GM23248 (cell line): ENCODE data around the gene RPS6KA5. TPM values are rescaled to one million over a fixed set of nuclear protein-coding genes. Genes with fewer than 3 reads are reported as not detected.
"Not testable (repeated sequence)": the region's sequence is repeated elsewhere in the genome, so short reads cannot be mapped to it uniquely, and the experiment has no call there.

ENCODE experiments used
- DNase-seq: peaks from one replicate; pipeline ENCODE4 v3.0.0-alpha.2; 2015
- H2AFZ ChIP-seq: fragments of 200-600 bp; sonication (generic); 2 replicates; pipeline ENCODE4 v1.6.1; 2016; ENCODE audit warnings: antibody characterized with exemption
- H3F3A ChIP-seq: fragments of 200-600 bp; sonication (generic); 2 replicates; pipeline ENCODE4 v1.6.1; 2016; ENCODE audit warnings: mild to moderate bottlenecking, antibody characterized with exemption, mixed run types; ENCODE audit not compliant: insufficient read depth
- H3K27ac ChIP-seq: fragments of 200-600 bp; sonication (generic); 2 replicates; pipeline ENCODE4 v1.5.1; 2016; ENCODE audit warnings: mild to moderate bottlenecking
- H3K27me3 ChIP-seq: fragments of 200-600 bp; sonication (generic); replicated peaks from 2 replicates; pipeline ENCODE4 v1.6.1; 2016; ENCODE audit warnings: mild to moderate bottlenecking; ENCODE audit not compliant: insufficient read depth
- H3K36me3 ChIP-seq: fragments of 200-600 bp; sonication (generic); 2 replicates; pipeline ENCODE4 v1.6.1; 2016; ENCODE audit warnings: low read depth, mild to moderate bottlenecking
- H3K4me1 ChIP-seq: fragments of 200-600 bp; sonication (generic); 2 replicates; pipeline ENCODE4 v1.6.1; 2016; ENCODE audit warnings: mild to moderate bottlenecking; ENCODE audit not compliant: insufficient read depth
- H3K4me2 ChIP-seq: fragments of 200-600 bp; sonication (generic); one replicate; pipeline ENCODE4 v1.6.1; 2016; ENCODE audit warnings: mild to moderate bottlenecking; ENCODE audit not compliant: unreplicated experiment
- H3K4me3 ChIP-seq: fragments of 200-600 bp; sonication (generic); 2 replicates; pipeline ENCODE4 v1.5.1; 2016; ENCODE audit warnings: mild to moderate bottlenecking
- H3K79me2 ChIP-seq: fragments of 200-600 bp; sonication (generic); 2 replicates; pipeline ENCODE4 v1.6.1; 2016; ENCODE audit warnings: mild to moderate bottlenecking; ENCODE audit not compliant: insufficient read depth
- H3K9ac ChIP-seq: fragments of 200-600 bp; sonication (generic); 2 replicates; pipeline ENCODE4 v1.6.1; 2016; ENCODE audit warnings: mild to moderate bottlenecking
- H3K9me2 ChIP-seq: fragments of 200-600 bp; sonication (generic); 2 replicates; pipeline ENCODE4 v1.6.1; 2016; ENCODE audit warnings: mixed run types, mild to moderate bottlenecking, moderate library complexity; ENCODE audit not compliant: insufficient read depth
- H3K9me3 ChIP-seq: fragments of 200-600 bp; sonication (generic); one replicate; pipeline ENCODE4 v1.6.1; 2017; ENCODE audit warnings: low read depth
- H4K20me1 ChIP-seq: fragments of 200-600 bp; sonication (generic); 2 replicates; pipeline ENCODE4 v1.6.0; 2016; ENCODE audit not compliant: insufficient read depth
- EZH2 ChIP-seq: fragments of 200-600 bp; sonication (generic); IDR thresholded peaks from 2 replicates; pipeline ENCODE4 v1.6.1; 2018; ENCODE audit warnings: antibody characterized with exemption, mild to moderate bottlenecking; ENCODE audit not compliant: insufficient read depth, poor library complexity, severe bottlenecking
- EZH2phosphoT487 ChIP-seq: fragments of 200-600 bp; sonication (generic); IDR thresholded peaks from 2 replicates; pipeline ENCODE4 v1.6.1; 2018; ENCODE audit warnings: antibody characterized with exemption, moderate library complexity, mild to moderate bottlenecking, low read depth; ENCODE audit not compliant: insufficient read depth
- WGBS, 2 experiments: methylation state at CpG; one replicate each; pipeline ENCODE4 v1.1.6; 2015 to 2017; ENCODE audit warnings: low lambda C conversion rate in 2 of 2, low coverage in 1 of 2; ENCODE audit errors: missing lambda C conversion rate in 2 of 2; 5-methylcytosine and 5-hydroxymethylcytosine counted together
- in situ Hi-C: fragments of 300-500 bp; cut with MboI; formaldehyde crosslinking; loops from 2 replicates; pipeline ENCODE4 v1.15.0; 2020
- polyA plus RNA-seq: library from polyadenylated mRNA; unstranded; fragments of >200 nt; fragmentation: Nextera tagmentation; extraction: Ambion mirVana; gene quantifications from 2 replicates; pipeline ENCODE4 v1.2.1, GENCODE V29; 2016
- total RNA-seq: library from RNA; depleted of rRNA; stranded (reverse); fragments of >200 nt; shearing (Covaris generic); gene quantifications from 2 replicates; pipeline ENCODE4 v1.2.3, GENCODE V29; 2014

Gene RPS6KA5
- total and polyA plus RNA-seq, 2 experiments from 2014 or later, result 0.54 to 1.2 TPM

DNA sequence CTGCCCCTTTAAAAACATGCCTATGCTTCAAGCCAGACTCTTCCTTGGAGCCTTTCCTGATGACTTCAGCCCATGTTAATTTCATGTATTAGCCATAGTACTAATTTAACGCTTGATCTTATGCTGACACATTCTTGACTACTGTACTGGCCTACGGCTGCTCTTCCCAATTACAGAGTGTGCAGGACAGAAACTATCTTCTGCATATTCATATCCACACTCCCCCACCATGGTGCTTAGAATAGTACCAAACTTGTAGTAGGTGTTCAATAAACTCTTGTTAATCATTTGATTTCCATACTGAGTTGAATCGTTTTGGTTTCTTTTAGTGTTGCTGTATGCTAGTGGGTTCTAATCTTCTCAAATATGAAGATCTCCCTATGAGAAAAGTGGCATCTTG lies 31.6 kb upstream of the RPS6KA5 start:
- no peak for DNase-seq
- in situ Hi-C loops, result no loop called here

DNA sequence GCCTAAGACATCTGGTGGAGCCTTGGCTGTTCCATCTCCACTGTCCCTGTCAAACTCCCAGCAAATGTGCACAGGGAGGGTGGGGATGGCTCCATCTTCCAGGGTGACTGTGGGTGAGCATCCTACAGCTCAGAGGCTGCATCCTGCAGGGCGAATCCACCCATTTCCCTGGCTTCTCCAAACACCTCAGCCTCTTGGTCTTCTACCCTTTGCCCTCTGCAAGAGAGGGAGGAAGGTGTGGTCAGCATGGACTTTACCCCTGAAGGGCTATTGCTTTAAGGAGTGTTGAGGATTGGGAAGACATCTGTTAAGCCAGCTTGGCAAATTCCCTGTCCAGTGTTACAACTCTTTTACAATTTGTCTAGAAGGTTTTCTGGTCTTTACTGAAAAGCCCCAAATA lies 30.3 kb upstream of the RPS6KA5 start:
- Histone ChIP-seq H3F3A (no peaks in the 10 kb centered on the region), H3K27me3 (no peaks in the 10 kb centered on the region), H4K20me1 (no peaks in the 10 kb centered on the region), H3K4me2 (no peak overlapping the region), H3K79me2 (no peaks in the 10 kb centered on the region), H2AFZ (no peak overlapping the region), H3K36me3 (no peaks in the 10 kb centered on the region), H3K9me3 (no peaks in the 10 kb centered on the region), H3K27ac (no peak overlapping the region), H3K4me1 (no peaks in the 10 kb centered on the region), H3K9me2 (no peaks in the 10 kb centered on the region), H3K4me3 (no peak overlapping the region), H3K9ac (no peak overlapping the region)
- 11 to 46% methylated on average over 1 of the region's 1 CpG for WGBS, 2 experiments
- no peak for DNase-seq
- TF ChIP-seq EZH2phosphoT487 (no peak), EZH2 (no peak)
- in situ Hi-C loops, result no loop called here

More for the DNA sequence above, 31.6 kb upstream of the RPS6KA5 start:
- Histone ChIP-seq H3K27ac (no peak overlapping the region), H3F3A (no peaks in the 10 kb centered on the region), H3K9me2 (no peaks in the 10 kb centered on the region), H3K9ac (no peak overlapping the region), H3K27me3 (0 out of 2 replicates have a peak, but pooled peaks cover 2% of the 10 kb centered on the region), H2AFZ (no peak overlapping the region), H3K79me2 (no peaks in the 10 kb centered on the region), H3K4me1 (no peaks in the 10 kb centered on the region), H4K20me1 (no peaks in the 10 kb centered on the region), H3K4me2 (no peak overlapping the region), H3K36me3 (no peaks in the 10 kb centered on the region), H3K9me3 (no peaks in the 10 kb centered on the region), H3K4me3 (no peak overlapping the region)
- TF ChIP-seq EZH2 (no peak), EZH2phosphoT487 (no peak)
- WGBS, 2 experiments, result 44 to 50% methylated on average over 3 of the region's 3 CpGs

DNA sequence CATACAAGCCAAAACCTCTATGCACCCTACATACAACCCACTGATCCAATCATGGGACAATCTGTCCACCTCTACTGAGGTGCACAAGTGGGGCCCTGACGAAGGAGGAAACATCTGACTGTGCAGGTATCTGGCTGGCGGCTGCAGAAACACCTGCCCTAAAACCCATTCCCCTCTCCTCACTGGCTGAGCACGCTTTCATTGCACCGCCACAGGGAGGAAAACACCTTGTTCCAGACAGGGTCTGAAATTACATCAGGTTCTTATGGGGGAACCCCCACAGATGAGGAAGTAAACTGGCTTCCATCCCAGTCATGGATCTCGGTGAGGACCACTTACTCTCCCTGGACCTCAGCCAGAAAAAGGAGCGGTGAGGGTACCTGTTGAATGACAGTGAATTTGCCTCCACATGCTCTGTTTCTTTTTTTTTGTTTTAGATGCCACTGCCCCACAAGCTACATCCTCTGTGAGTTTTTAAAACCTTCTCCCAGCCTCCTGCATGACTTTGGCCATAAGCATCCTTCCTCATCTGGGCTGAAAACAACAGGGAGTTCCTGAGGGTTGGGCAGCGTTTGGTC lies 29.6 kb upstream of the RPS6KA5 start:
- H2AFZ ChIP-seq, result no peak overlapping the region
- H3K4me1 ChIP-seq, result no peaks in the 10 kb centered on the region
- H3K36me3 ChIP-seq, result no peaks in the 10 kb centered on the region
- no peaks in the 10 kb centered on the region for H3F3A ChIP-seq
- H3K4me3 ChIP-seq, result no peak overlapping the region
- H3K79me2 ChIP-seq, result no peaks in the 10 kb centered on the region
- TF ChIP-seq EZH2 (no peak), EZH2phosphoT487 (no peak)
- no peaks in the 10 kb centered on the region for H4K20me1 ChIP-seq
- H3K9me2 ChIP-seq, result no peaks in the 10 kb centered on the region
- H3K9ac ChIP-seq, result no peak overlapping the region
- H3K9me3 ChIP-seq, result no peaks in the 10 kb centered on the region
- WGBS, 2 experiments, result 59 to 65% methylated on average over 7 of the region's 7 CpGs
- no peak for DNase-seq
- H3K27ac ChIP-seq, result no peak overlapping the region
- in situ Hi-C loops, result no loop called here
- no peaks in the 10 kb centered on the region for H3K27me3 ChIP-seq
- H3K4me2 ChIP-seq, result no peak overlapping the region

DNA sequence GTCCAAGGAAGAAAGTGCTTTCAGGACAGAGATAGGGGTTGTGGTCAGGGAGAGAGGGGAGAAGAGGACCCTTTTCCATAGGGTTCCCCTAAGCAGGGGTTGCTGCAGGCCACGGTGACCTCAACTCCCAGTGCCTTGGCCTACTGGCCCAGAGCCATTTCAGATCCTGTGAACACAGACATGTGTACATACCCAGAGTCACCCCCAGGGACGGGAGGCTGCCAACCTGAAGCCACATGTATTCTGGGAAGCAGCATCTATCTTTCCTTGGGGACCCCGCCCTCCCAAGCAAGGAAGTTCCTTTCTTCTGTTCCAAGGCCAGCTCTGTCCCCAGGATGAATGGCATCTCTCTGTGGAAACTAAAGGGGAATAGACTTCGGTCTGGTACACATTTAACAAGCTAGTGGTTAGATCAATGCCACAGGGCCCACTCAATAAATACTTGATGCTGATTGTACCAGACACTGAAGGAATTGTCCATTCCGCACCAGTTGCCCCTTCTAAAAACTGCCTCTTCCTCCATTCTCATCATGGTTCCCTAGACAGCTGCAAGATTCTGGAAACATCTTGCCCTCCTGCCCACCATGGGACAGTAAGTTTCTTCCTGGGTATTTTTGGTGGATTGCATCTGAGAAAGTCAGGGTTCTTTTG lies 28.3 kb upstream of the RPS6KA5 start:
- Histone ChIP-seq H3K9ac (no peak overlapping the region), H3K36me3 (no peaks in the 10 kb centered on the region), H3K27me3 (no peaks in the 10 kb centered on the region), H3K79me2 (no peaks in the 10 kb centered on the region), H3K27ac (no peak overlapping the region), H2AFZ (no peak overlapping the region), H3K9me2 (no peaks in the 10 kb centered on the region), H3K4me3 (no peak overlapping the region), H3F3A (no peaks in the 10 kb centered on the region), H3K4me2 (no peak overlapping the region), H3K9me3 (no peaks in the 10 kb centered on the region), H3K4me1 (no peaks in the 10 kb centered on the region), H4K20me1 (no peaks in the 10 kb centered on the region)
- WGBS, 2 experiments, result 56 to 60% methylated on average over 4 to 5 of the region's 5 CpGs
- DNase-seq, result no peak
- in situ Hi-C loops, result no loop called here
- TF ChIP-seq EZH2, result no peak
- TF ChIP-seq EZH2phosphoT487, result no peak

DNA sequence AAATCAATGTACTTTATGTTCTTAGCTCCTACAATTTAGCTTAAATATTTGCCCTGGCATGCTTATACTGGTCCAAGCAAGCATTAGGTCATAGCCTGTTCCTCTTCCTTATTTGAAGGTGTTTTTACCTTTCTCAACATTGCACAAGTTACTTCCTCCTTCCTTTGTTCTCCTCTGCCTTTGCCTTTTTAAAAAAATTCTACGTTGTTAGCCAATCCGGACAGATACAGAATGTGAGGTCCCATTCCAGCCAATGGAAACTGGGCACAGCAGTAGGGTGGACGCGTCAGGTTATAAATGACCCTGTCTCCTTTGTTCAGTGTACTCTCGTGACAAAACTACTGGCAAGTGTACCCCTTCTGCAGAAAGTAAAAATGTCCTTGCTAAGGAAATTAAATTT lies 27.0 kb upstream of the RPS6KA5 start:
- H4K20me1 ChIP-seq, H3K9ac ChIP-seq, H3K27ac ChIP-seq, H3K36me3 ChIP-seq, DNase-seq, H3K79me2 ChIP-seq, H3F3A ChIP-seq, in situ Hi-C loops, H3K4me2 ChIP-seq, H3K9me3 ChIP-seq, H3K4me1 ChIP-seq, H2AFZ ChIP-seq, H3K27me3 ChIP-seq, H3K4me3 ChIP-seq, H3K9me2 ChIP-seq: not testable (repeated sequence)
- 80 to 82% methylated on average over 5 of the region's 5 CpGs for WGBS, 2 experiments
